Natural killer cell (primary cell): Measurements from ENCODE around the gene PCBP3. TPM values are rescaled to one million over a fixed set of nuclear protein-coding genes. Genes with fewer than 3 reads are reported as not detected.

ENCODE experiments used
- ATAC-seq, 3 donors: fragments of 150-1000 bp in 2 of 3; fragments of 200-7000 bp in 1 of 3; cut with Tn5 transposase; 1 replicate in 1 of 3; 2 replicates in 2 of 3; pipeline ENCODE4 v1.10.0; 2021; ENCODE audit warnings: mild to moderate bottlenecking in 2 of 3, moderate library complexity in 2 of 3
- DNase-seq, 2 donors: peaks; one replicate each; pipeline versions ENCODE4 v3.0.0 to v3.0.0-alpha.2; 2013 to 2021; ENCODE audit warnings: mixed read lengths in 1 of 2
- H3K27ac ChIP-seq: one replicate; pipeline ENCODE4 v1.5.1; 2013; ENCODE audit warnings: mild to moderate bottlenecking, low read length
- H3K27me3 ChIP-seq: one replicate; pipeline ENCODE4 v1.6.1; 2013; ENCODE audit warnings: low read length; ENCODE audit not compliant: control insufficient read depth, insufficient read depth
- H3K36me3 ChIP-seq: one replicate; pipeline ENCODE4 v1.6.1; 2013; ENCODE audit warnings: low read length; ENCODE audit not compliant: control insufficient read depth, insufficient read depth
- H3K4me1 ChIP-seq: one replicate; pipeline ENCODE4 v1.6.1; 2013; ENCODE audit warnings: low read length; ENCODE audit not compliant: control insufficient read depth, insufficient read depth
- H3K4me3 ChIP-seq: one replicate; pipeline ENCODE4 v1.5.1; 2013; ENCODE audit warnings: low read length
- H3K9me3 ChIP-seq: one replicate; pipeline ENCODE4 v1.6.1; 2013; ENCODE audit warnings: low read length; ENCODE audit not compliant: control insufficient read depth, insufficient read depth
- H3K27ac Mint-ChIP-seq, 2 donors: one replicate each; pipeline ENCODE4 v1.8.0; 2022; ENCODE audit warnings: mild to moderate bottlenecking in 2 of 2, mixed read lengths in 2 of 2, moderate library complexity in 1 of 2
- H3K27me3 Mint-ChIP-seq, 2 donors: one replicate each; pipeline ENCODE4 v1.8.0; 2022; ENCODE audit warnings: low read depth in 2 of 2, mixed read lengths in 2 of 2
- H3K36me3 Mint-ChIP-seq: one replicate; pipeline ENCODE4 v1.8.0; 2022; ENCODE audit warnings: mixed read lengths
- H3K4me1 Mint-ChIP-seq, 2 donors: one replicate each; pipeline ENCODE4 v1.8.0; 2022; ENCODE audit warnings: mixed read lengths in 2 of 2
- H3K4me3 Mint-ChIP-seq: one replicate; pipeline ENCODE4 v1.8.0; 2022; ENCODE audit warnings: mild to moderate bottlenecking, moderate library complexity, mixed read lengths
- H3K9me3 Mint-ChIP-seq, 2 donors: one replicate each; pipeline ENCODE4 v1.8.0; 2022; ENCODE audit warnings: mixed read lengths in 2 of 2
- WGBS: methylation state at CpG from one replicate; pipeline ENCODE4 v1.1.7; 2013; ENCODE audit warnings: missing lambda C conversion rate; ENCODE audit not compliant: insufficient coverage; 5-methylcytosine and 5-hydroxymethylcytosine counted together
- intact Hi-C: fragments of 100-400 bp; cut with micrococcal nuclease; formaldehyde crosslinking; loops from one replicate; pipeline ENCODE4 v1.14.2; 2022
- total RNA-seq, 4 donors: library from RNA; stranded (reverse); fragments of 120-200 nt in 1 of 4; gene quantifications; one replicate each; pipeline versions ENCODE4 v1.2.3 to v1.2.4, GENCODE V29; 2013 to 2022
- TF ChIP-seq, protein P1 (sequence below): fragments of 200-600 bp; IDR thresholded peaks from one replicate; pipeline ENCODE4 v1.8.0; 2022; ENCODE audit warnings: antibody characterized with exemption

The PCBP3 gene
- total RNA-seq, 3 donors from 2014 or later (not counting 1 experiment from before 2014, with no cell fraction given), result 0.50 to 3.0 (median 0.52) TPM

GRCh38 chr21:45893740-45894449 is 250.4 kb downstream of the PCBP3 start:
- ATAC-seq, result no peak
- no peak overlapping the region for H3K4me3 ChIP-seq
- no peak for DNase-seq
- no peaks in the 10 kb centered on the region for H3K27me3 ChIP-seq
- no peaks in the 10 kb centered on the region for H3K9me3 Mint-ChIP-seq
- no peak overlapping the region for H3K27ac ChIP-seq
- no peak overlapping the region for H3K4me3 Mint-ChIP-seq
- no peak overlapping the region for H3K27ac Mint-ChIP-seq
- H3K27me3 Mint-ChIP-seq, result peaks cover 9 to 10% of the 10 kb centered on the region in 2 donors
- intact Hi-C loops, result no loop called here
- 90% methylated on average over 16 of the region's 16 CpGs for WGBS
- no peaks in the 10 kb centered on the region for H3K9me3 ChIP-seq
- H3K36me3 Mint-ChIP-seq, result no peaks in the 10 kb centered on the region
- H3K4me1 Mint-ChIP-seq, result peaks cover under 1 to 17% of the 10 kb centered on the region in 2 donors
- TF ChIP-seq, protein P1, sequence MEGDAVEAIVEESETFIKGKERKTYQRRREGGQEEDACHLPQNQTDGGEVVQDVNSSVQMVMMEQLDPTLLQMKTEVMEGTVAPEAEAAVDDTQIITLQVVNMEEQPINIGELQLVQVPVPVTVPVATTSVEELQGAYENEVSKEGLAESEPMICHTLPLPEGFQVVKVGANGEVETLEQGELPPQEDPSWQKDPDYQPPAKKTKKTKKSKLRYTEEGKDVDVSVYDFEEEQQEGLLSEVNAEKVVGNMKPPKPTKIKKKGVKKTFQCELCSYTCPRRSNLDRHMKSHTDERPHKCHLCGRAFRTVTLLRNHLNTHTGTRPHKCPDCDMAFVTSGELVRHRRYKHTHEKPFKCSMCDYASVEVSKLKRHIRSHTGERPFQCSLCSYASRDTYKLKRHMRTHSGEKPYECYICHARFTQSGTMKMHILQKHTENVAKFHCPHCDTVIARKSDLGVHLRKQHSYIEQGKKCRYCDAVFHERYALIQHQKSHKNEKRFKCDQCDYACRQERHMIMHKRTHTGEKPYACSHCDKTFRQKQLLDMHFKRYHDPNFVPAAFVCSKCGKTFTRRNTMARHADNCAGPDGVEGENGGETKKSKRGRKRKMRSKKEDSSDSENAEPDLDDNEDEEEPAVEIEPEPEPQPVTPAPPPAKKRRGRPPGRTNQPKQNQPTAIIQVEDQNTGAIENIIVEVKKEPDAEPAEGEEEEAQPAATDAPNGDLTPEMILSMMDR, result no peak
- H3K4me1 ChIP-seq, result peaks cover 16% of the 10 kb centered on the region
- no peaks in the 10 kb centered on the region for H3K36me3 ChIP-seq

- Histone ChIP-seq H3K4me1 (peaks cover 16% of the 10 kb centered on the region), H3K4me3 (no peak overlapping the region), H3K27me3 (no peaks in the 10 kb centered on the region), H3K36me3 (no peaks in the 10 kb centered on the region), H3K27ac (no peak overlapping the region), H3K9me3 (no peaks in the 10 kb centered on the region)
- intact Hi-C loops, result no loop called here
- ATAC-seq, result no peak
- Mint-ChIP-seq H3K27ac (no peak overlapping the region), H3K27me3 (peaks cover 9 to 10% of the 10 kb centered on the region in 2 donors), H3K9me3 (no peaks in the 10 kb centered on the region), H3K4me3 (no peak overlapping the region), H3K4me1 (peaks cover 0 to 17% of the 10 kb centered on the region in 2 donors), H3K36me3 (no peaks in the 10 kb centered on the region)
- DNase-seq, result no peak
- 92% methylated on average over 9 of the region's 9 CpGs for WGBS
- TF ChIP-seq, protein P1, result no peak
Observed at GRCh38 chr21:45894450-45894825, 250.9 kb downstream of the PCBP3 start.

DNA sequence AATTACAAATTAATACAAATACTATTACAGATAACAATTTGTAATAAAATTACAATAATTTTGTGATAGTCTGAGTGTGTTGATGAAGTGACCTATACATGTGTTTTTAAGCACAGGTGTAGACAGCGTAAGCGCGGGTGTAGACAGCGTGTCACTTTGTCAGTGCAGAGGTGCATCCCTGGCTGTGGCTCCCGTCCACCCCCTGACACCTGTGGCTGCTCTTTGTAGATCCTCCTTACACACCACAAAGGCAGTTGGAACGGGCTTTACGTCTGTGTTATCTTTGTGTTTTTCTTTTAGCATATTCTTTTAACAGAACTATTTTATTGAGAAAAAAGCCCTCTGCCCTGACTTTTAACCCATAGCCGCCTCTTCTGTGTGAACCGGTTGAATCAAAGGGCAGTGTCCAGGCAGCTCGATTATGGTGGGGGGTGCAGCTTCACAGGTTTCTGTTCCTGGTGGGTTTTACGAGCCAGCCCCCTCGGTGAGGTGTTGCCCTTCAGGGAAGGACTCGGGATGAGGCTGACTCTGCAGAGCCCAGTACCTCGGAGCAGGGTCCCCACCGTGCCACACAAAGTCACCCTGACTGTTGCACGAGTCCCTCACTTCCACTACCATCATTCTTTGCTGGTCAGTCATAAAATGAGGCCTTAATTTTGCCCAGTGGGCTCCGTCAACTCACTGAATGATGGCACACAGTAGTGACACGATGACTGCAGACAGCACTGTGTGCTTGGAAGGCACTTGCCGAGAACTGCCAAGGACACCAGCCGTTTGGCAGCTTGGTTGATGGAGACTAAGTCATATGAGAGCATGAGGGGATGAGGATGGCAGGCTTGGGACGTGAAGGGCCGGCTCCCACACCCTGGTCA is 251.6 kb downstream of the PCBP3 start:
- H3K27me3 Mint-ChIP-seq, result peaks cover 9 to 10% of the 10 kb centered on the region in 2 donors
- Histone ChIP-seq H3K9me3 (no peaks in the 10 kb centered on the region), H3K27me3 (no peaks in the 10 kb centered on the region), H3K36me3 (no peaks in the 10 kb centered on the region), H3K4me3 (no peak overlapping the region), H3K27ac (no peak overlapping the region), H3K4me1 (peaks cover 16% of the 10 kb centered on the region)
- DNase-seq (no peak), ATAC-seq (no peak)
- H3K9me3 Mint-ChIP-seq, result no peaks in the 10 kb centered on the region
- no peak overlapping the region for H3K4me3 Mint-ChIP-seq
- WGBS, result 83% methylated on average over 21 of the region's 22 CpGs
- TF ChIP-seq, protein P1, result no peak
- no peak overlapping the region for H3K27ac Mint-ChIP-seq
- H3K36me3 Mint-ChIP-seq, result no peaks in the 10 kb centered on the region
- intact Hi-C loops, result no loop called here
- peaks cover 0 to 17% of the 10 kb centered on the region in 2 donors for H3K4me1 Mint-ChIP-seq
